ENCODE results near the gene CTSL.

The CTSL gene

GRCh38 chr9:87740209-87740608 is 14.3 kb downstream of the CTSL start:
- no peak overlapping the region for H3K4me2 ChIP-seq (ENCODE audit: low read length)
- TF ChIP-seq CTCF (IDR thresholded peaks at IDR 0.05; ENCODE audit: low read length) (no peak), EZH2 (IDR thresholded peaks at IDR 0.05; ENCODE audit: borderline replicate concordance, low read length) (no peak)

GRCh38 chr9:87741326-87741725 is 15.4 kb downstream of the CTSL start:
- H3K4me3 ChIP-seq (ENCODE audit: low read depth, low read length, poor library complexity, severe bottlenecking) = no peak overlapping the region

More at GRCh38 chr9:87740209-87740608, 14.3 kb downstream of the CTSL start:
- Histone ChIP-seq H3K4me3 (ENCODE audit: low read depth, low read length, poor library complexity, severe bottlenecking) (no peak overlapping the region), H4K20me1 (ENCODE audit: insufficient read depth, low read length) (no peaks in the 10 kb centered on the region), H3K27me3 (ENCODE audit: insufficient read depth, low read length) (no peaks in the 10 kb centered on the region), H3K79me2 (ENCODE audit: insufficient read depth, low read length) (no peaks in the 10 kb centered on the region), H3K9me3 (ENCODE audit: low read length) (no peaks in the 10 kb centered on the region), H3K9ac (ENCODE audit: low read length) (no peak overlapping the region), H3K4me1 (ENCODE audit: insufficient read depth, low read length, severe bottlenecking) (no peaks in the 10 kb centered on the region), H3K27ac (ENCODE audit: low read depth, low read length, poor library complexity, severe bottlenecking) (no peak overlapping the region), H2AFZ (ENCODE audit: low read length) (no peak overlapping the region), H3K9me2 (ENCODE audit: low read depth, low read length) (no peaks in the 10 kb centered on the region), H3K36me3 (ENCODE audit: insufficient read depth, low read length) (no peaks in the 10 kb centered on the region), H3F3A (ENCODE audit: insufficient read depth, low read length) (no peaks in the 10 kb centered on the region)

GRCh38 chr9:87741891-87742290 is 16.0 kb downstream of the CTSL start:
- H3K9me3 ChIP-seq (ENCODE audit: low read length) = no peaks in the 10 kb centered on the region
- H3K9ac ChIP-seq (ENCODE audit: low read length) = no peak overlapping the region
- no peak for TF ChIP-seq EZH2 (IDR thresholded peaks at IDR 0.05; ENCODE audit: borderline replicate concordance, low read length)
- no peak for TF ChIP-seq CTCF (IDR thresholded peaks at IDR 0.05; ENCODE audit: low read length)
- H3K4me2 ChIP-seq (ENCODE audit: low read length) = no peak overlapping the region
- H4K20me1 ChIP-seq (ENCODE audit: insufficient read depth, low read length) = no peaks in the 10 kb centered on the region
- H3K27me3 ChIP-seq (ENCODE audit: insufficient read depth, low read length) = no peaks in the 10 kb centered on the region
- no peaks in the 10 kb centered on the region for H3K4me1 ChIP-seq (ENCODE audit: insufficient read depth, low read length, severe bottlenecking)
- H3K9me2 ChIP-seq (ENCODE audit: low read depth, low read length) = no peaks in the 10 kb centered on the region
- H3K27ac ChIP-seq (ENCODE audit: low read depth, low read length, poor library complexity, severe bottlenecking) = no peak overlapping the region
- no peaks in the 10 kb centered on the region for H3K79me2 ChIP-seq (ENCODE audit: insufficient read depth, low read length)
- no peak overlapping the region for H3K4me3 ChIP-seq (ENCODE audit: low read depth, low read length, poor library complexity, severe bottlenecking)
- H2AFZ ChIP-seq (ENCODE audit: low read length) = no peak overlapping the region
- no peaks in the 10 kb centered on the region for H3F3A ChIP-seq (ENCODE audit: insufficient read depth, low read length)
- no peaks in the 10 kb centered on the region for H3K36me3 ChIP-seq (ENCODE audit: insufficient read depth, low read length)

More at GRCh38 chr9:87741326-87741725, 15.4 kb downstream of the CTSL start:
- Histone ChIP-seq H4K20me1 (ENCODE audit: insufficient read depth, low read length) (no peaks in the 10 kb centered on the region), H3K79me2 (ENCODE audit: insufficient read depth, low read length) (no peaks in the 10 kb centered on the region), H3K9me3 (ENCODE audit: low read length) (no peaks in the 10 kb centered on the region), H3F3A (ENCODE audit: insufficient read depth, low read length) (no peaks in the 10 kb centered on the region), H3K27me3 (ENCODE audit: insufficient read depth, low read length) (no peaks in the 10 kb centered on the region), H2AFZ (ENCODE audit: low read length) (no peak overlapping the region), H3K9ac (ENCODE audit: low read length) (no peak overlapping the region), H3K27ac (ENCODE audit: low read depth, low read length, poor library complexity, severe bottlenecking) (no peak overlapping the region), H3K4me1 (ENCODE audit: insufficient read depth, low read length, severe bottlenecking) (no peaks in the 10 kb centered on the region), H3K36me3 (ENCODE audit: insufficient read depth, low read length) (no peaks in the 10 kb centered on the region), H3K9me2 (ENCODE audit: low read depth, low read length) (no peaks in the 10 kb centered on the region), H3K4me2 (ENCODE audit: low read length) (no peak overlapping the region)
- TF ChIP-seq CTCF (IDR thresholded peaks at IDR 0.05; ENCODE audit: low read length) = no peak
- TF ChIP-seq EZH2 (IDR thresholded peaks at IDR 0.05; ENCODE audit: borderline replicate concordance, low read length) = no peak

Data from OCI-LY1 (cell line).